Head of caudate nucleus (tissue), 42 donors: ENCODE results near the gene EPB41L3.

ENCODE experiments used
- DNase-seq, 42 donors: peaks; one replicate each; pipeline versions ENCODE4 v3.0.0 to v3.0.0-alpha.2; 2020 to 2021; ENCODE audit warnings: mixed read lengths in 7 of 42
- intact Hi-C: fragments of 100-400 bp; cut with DNase I; formaldehyde crosslinking; loops from one replicate; pipeline ENCODE4 v1.15.0; 2022

EPB41L3 gene

DNA sequence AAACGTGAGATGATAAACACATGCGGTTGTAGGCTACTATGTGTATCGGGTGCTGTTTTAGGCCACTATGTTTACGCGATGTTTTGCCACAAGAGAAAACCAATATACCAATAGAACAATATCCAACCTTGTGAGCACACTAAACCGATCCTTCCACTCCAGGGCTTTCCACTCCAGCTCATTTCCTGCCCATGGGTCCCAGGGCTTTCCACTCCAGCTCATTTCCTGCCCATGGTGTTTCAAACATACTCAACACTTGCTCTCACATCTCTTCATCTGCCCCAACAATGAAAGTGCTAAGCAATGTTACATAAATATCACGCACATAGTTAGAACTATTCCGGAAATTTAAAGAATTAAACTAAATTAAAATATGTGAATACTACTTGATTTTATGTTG, 80.0 kb downstream of the EPB41L3 start:
- no peak for DNase-seq
- intact Hi-C loops, result no loop called here

DNA sequence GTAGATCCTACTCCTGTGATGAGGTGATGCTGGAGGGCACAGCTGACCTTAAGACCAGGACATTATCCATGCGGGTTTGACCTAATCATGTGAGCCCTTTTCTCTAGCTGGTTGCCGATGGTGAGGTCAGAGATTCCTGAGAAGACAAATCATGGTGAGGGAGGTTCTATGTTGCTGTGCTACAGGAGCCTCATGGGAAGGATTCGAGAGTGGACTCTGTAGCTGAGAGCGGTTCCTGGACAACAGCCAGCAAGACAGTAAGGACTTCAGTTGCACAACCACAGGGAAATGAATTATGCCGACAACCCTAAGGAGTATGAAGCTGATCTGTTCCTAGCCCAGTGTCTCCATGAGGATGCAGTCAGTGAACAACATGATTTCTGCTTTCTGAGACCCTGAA, 80.4 kb downstream of the EPB41L3 start:
- peak in 2 of 42 donors; percentile 24 to 50 for DNase-seq
- intact Hi-C loops, result no loop called here

GRCh38 chr18:5462227-5462626, 81.6 kb downstream of the EPB41L3 start:
- DNase-seq, result no peak
- intact Hi-C loops, result no loop called here

- no peak for DNase-seq
- intact Hi-C loops, result no loop called here
Observed at GRCh38 chr18:5461041-5461440, 82.8 kb downstream of the EPB41L3 start.

DNA sequence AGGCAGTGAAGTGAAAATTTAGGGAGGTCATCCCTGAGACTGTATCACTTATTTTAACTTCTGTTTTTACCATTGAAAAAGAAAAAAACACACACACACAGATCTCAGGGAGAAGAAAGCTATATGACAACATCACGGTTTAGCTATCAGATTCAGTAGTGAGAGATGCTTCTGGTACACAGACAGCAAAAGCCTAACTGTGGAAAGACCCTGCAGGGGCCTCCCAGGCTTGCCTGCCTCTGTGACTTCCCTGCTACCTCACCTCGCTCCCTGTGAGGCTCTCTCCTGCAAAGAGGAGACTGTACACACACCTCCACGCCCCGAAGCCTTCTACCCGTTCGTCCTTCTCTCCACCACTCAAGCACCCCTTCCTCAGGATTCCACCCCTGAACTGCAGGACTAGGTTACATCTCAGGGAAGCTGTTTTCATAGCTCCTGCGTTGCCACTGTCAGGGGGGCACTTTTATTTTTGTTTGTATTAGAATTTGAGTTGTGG, 86.3 kb downstream of the EPB41L3 start:
- DNase-seq, result no peak
- intact Hi-C loops, result loop anchor here (10.0 kb wide), 1 partner anchor 87 kb away; the partner anchor contains the start of gene EPB41L3

GRCh38 chr18:5456577-5457461, 87.0 kb downstream of the EPB41L3 start:
- peak in 35 of 42 donors; percentile 13 to 73 (median 38) for DNase-seq
- intact Hi-C loops, result loop anchor here (10.0 kb wide), 1 partner anchor 88 kb away; the partner anchor contains the start of gene EPB41L3

DNA sequence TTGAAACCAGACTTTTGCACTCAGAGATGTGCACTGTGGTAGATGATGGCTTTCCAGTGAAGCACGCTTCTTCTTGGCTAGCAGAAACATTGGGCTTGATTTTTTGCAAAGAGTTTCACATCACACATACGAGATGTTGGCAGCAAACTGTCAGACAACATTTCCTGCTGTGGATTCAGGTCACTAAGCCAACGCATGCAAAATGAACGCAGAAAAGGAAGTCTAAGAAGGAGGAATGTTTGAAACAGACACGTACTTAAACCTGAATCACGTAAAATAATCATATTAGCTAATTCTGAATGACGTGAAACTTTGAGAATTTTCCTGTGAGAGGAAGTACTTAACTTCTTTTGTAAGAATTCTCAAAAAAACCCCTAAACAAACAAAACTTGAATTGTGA, 88.1 kb downstream of the EPB41L3 start:
- intact Hi-C loops, result loop anchor here (10.0 kb wide), 1 partner anchor 89 kb away; the partner anchor contains the start of gene EPB41L3
- peak in 1 of 42 donors; percentile 21 for DNase-seq

DNA sequence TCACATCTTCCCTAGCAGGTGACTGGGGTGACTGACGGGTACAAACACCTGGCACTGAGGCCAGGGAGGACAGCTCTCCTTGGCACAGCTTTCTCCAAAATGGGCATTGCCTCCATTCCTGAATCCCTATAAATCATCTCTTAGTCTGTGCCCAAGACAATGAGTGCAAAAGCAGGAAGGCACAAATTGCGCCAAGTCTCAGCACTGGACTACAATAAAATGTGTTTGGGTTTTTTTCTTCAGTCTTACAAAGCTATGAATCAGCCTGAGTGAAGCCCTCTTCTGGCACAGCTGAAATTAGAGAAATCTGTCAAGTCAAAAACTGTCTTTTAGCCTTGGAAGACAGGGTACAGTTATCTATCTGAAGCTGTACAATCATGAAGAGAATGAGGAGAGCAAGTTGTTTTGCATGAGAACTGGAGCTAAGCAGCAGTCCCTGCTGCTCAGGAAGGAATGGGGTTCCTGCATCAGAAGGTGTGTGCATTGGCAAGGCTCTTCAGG, 90.8 kb downstream of the EPB41L3 start:
- intact Hi-C loops, result loop anchor here (10.0 kb wide), 1 partner anchor 92 kb away; the partner anchor contains the start of gene EPB41L3
- DNase-seq, result peak in 1 of 42 donors; percentile 42

- no peak for DNase-seq
- intact Hi-C loops, result loop anchor here (10.0 kb wide), 1 partner anchor 93 kb away; the partner anchor contains the start of gene EPB41L3
Observed at GRCh38 chr18:5451871-5452270, 91.9 kb downstream of the EPB41L3 start.

GRCh38 chr18:5451150-5451549, 92.6 kb downstream of the EPB41L3 start:
- intact Hi-C loops, result loop anchor here (10.0 kb wide), 1 partner anchor 94 kb away; the partner anchor contains the start of gene EPB41L3
- DNase-seq, result no peak

DNA sequence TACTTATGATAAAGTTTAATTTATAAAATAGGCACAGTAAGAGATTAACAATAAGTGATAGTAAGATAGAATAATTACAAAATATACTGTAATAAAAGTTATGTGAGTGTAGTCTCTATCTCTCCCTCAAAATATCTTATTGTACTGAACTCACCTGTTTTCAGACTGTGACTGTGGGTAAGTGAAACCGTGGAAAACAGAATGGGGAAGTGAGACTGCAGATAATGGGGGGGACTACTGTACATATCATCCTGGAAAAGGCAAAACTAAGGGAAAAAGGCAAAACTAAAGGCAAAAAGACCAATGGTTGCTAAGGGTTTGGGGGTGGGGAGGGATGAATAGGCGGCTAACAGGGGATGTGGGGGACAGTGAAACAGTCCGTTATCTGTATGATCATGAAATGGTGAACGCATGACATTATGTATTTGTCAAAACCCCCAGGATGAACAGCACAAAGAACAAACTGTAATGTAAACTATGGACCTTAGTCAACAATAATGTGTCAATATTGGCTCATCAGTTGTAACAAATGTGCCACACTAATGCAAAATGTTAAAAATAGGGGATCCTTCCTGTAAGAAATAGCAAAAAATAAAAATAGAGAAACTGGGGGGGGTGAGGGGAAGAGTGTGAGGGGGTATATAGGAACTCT, 93.8 kb downstream of the EPB41L3 start:
- no peak for DNase-seq
- intact Hi-C loops, result loop anchor here (10.0 kb wide), 1 partner anchor 95 kb away; the partner anchor contains the start of gene EPB41L3

- no peak for DNase-seq
- intact Hi-C loops, result no loop called here
Observed at GRCh38 chr18:5447442-5447841, 96.4 kb downstream of the EPB41L3 start.

- DNase-seq, result no peak
Observed at GRCh38 chr18:5444847-5445246, 99.0 kb downstream of the EPB41L3 start.

GRCh38 chr18:5444269-5444668, 99.5 kb downstream of the EPB41L3 start:
- intact Hi-C loops, result no loop called here

More at GRCh38 chr18:5444847-5445246, 99.0 kb downstream of the EPB41L3 start:
- intact Hi-C loops, result no loop called here

DNA sequence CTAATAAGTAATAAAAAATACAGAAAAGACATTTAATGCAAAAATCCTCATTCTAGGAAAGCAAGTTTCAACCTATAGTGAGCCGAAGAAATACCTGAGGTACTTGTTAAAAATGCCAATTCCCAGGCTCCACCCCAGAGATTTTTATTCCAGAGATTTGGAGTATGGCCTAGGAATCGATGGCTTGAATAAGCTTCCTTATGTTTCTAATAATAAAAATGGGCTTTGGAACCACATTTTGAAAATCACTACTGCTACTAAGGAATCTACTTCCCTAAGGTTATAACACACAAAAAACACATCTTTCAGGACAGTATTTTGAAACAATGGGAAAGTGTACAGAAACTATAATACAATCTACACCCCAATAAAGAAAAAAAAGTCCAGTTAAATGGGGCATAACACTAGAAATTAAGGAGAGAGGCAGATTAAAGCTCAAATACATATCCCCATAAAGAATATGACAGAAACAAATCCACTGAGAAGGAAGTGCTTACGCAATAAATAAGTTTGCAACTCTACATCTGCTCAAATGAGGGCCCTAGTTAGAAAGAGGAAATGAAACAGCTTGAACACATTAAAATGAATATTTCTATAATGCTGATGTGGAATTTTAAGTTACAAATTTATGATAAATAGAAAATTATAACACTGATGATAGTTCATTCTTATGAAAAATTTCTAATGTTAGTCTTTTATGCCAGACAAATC, 103.7 kb downstream of the EPB41L3 start:
- intact Hi-C loops, result no loop called here
- DNase-seq, result no peak

More at GRCh38 chr18:5444269-5444668, 99.5 kb downstream of the EPB41L3 start:
- no peak for DNase-seq

DNA sequence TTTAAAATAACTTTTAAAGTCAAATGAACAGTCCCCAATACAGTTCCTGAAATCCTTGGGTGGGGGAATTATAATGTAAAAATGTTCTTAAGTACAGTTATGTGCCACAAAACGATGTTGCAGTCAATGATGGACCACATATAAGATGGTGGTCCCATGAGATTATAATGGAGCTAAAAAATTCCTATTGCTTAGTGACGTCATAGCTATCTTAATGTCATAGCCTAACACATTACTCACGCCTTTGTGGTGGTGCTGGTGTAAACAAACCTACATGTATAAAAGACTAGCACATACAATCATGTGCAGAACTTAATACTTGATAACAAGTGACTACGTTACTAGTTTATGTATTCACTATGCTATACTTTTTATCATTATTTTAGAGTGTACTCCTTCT, 109.4 kb downstream of the EPB41L3 start:
- no peak for DNase-seq
- intact Hi-C loops, result no loop called here

- no peak for DNase-seq
- intact Hi-C loops, result no loop called here
Observed at GRCh38 chr18:5431836-5432575, 111.8 kb downstream of the EPB41L3 start.

GRCh38 chr18:5430131-5430530, 113.7 kb downstream of the EPB41L3 start:
- DNase-seq, result no peak
- intact Hi-C loops, result no loop called here
